SIG-M5 treated with dmso at 0.1 percent for 504 hours (cell line): ENCODE measurements around the gene SLC30A1.
"Not testable (repeated sequence)": the region's sequence is repeated elsewhere in the genome, so short reads cannot be mapped to it uniquely, and the experiment has no call there.

Experiments used
- DNase-seq: peaks from one replicate; lab custom pipeline; 2025; ENCODE audit not compliant: unreplicated experiment; lab: John Stamatoyannopoulos, UW

Gene SLC30A1

DNA sequence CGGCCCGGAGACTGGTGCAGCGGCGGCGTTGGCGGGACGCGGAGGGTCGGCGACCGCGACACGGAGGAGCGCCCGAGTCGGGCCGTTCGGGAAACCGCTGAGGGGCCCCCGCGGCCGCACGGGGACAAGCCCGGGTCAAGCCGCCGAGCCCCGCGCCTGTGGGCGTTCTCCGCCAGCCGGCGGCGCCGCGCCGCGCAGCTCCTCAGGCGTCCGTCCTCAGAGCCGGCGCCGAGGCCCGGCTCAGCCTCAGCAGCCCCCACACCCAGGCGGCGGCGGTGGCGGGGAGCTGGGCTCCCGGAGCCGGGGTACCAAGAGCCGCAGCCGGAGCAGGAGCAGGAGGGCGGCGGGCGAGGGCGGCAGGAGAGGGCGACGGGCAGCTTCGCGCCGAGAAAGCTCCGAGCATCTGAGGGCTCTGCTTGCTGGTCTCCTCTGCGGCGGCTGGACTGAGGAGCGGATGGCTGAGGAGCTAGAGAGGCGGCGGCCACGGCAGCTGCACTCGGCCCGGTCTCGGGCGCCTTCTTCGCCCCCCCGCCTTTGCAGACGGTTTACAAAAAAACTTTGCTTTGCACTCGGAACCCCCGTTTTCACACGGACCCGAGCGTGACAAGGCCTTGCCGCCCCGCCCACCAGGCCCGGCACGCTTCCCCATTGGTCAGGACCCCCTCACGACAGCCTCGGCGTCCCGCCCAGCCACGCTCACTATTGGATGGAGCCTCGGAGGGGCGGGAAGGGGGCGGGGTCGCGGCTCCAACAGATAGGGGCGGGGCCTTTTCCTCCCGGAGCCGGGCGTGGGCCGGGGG lies at the start of gene SLC30A1:
SLC30A1 (minus strand) TSS at position 522 of the 800 bp plus-strand sequence. CDS start 549 bp downstream, outside the sequence.
- DNase-seq = peak; percentile 98

DNA sequence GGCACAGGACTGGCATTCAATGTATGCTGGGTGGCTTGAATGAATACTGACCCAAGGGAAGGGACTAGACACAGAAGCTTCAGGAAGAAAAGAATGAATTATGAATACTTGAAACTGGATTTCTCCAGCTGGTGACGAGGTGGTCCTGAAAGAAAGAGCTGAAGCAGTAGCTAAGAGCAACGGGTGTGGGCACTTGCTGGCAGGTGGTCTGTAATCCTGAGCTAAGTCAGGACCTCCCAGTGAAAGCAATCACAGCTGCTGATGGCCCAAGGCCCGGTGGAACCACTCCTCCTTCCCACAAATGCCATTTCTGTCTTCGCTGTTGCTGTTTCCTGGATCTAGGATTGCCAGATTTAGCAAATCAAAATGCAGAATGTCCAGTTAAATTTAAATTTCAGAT lies 49.5 kb upstream of the SLC30A1 start:
- no peak for DNase-seq

GRCh38 chr1:211627259-211627658 lies 48.3 kb upstream of the SLC30A1 start:
- no peak for DNase-seq

- not testable (repeated sequence) for DNase-seq
These were observed 46.9 kb upstream of the SLC30A1 start for GRCh38 chr1:211625866-211626265.

- DNase-seq = peak; percentile 53
These were observed 46.1 kb upstream of the SLC30A1 start for GRCh38 chr1:211625040-211625439.

- no peak for DNase-seq
These were observed 44.6 kb upstream of the SLC30A1 start for GRCh38 chr1:211623515-211623914.

GRCh38 chr1:211621447-211622198 lies 42.7 kb upstream of the SLC30A1 start:
- no peak for DNase-seq

- no peak for DNase-seq
These were observed 41.1 kb upstream of the SLC30A1 start for GRCh38 chr1:211620097-211620496.

DNA sequence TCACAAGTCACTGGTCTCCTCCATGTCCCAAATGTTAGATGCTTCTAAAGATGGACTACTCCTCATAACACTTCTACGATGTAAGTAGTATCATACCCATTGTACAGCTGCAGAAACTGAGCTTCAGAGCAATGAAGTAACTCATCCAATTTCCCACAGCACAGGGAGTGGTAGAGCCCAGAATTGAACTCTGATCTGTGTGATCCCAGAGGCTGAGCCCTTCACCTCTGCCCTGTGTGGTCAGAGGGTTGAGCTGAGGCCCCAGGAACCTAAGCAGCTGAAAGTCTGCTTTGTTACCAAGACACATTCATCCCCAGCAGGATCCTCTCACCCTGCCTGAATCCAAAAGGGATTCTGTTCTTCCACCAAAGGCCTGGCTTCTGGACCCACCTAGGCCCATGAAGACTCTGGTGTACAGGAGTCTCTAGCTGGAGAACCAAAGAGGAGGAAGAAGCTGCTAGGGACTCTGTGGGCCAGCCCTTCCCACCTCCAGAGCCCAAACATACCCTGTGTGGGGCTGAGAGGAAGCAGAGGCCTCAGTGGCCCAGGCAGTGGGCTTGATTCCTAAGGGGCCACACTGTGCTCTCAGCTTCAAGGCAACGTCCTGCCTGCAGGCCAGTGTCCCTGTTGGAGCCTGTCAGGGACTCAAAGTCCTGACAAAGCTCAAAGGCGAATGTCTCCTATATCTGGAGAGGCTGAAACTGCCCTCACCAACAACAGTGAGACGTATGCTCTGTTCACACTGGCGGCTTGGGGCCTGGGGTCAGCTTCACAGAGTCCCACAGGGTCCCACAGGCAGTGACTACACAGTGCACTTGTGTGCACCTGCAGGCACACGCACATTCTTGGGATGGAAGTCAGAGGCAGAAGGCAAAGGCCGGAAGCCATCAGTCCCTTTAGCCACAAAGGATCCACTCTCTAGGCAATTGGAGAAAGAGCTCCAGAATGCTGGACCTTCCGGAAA lies 40.4 kb upstream of the SLC30A1 start:
- DNase-seq = no peak

DNA sequence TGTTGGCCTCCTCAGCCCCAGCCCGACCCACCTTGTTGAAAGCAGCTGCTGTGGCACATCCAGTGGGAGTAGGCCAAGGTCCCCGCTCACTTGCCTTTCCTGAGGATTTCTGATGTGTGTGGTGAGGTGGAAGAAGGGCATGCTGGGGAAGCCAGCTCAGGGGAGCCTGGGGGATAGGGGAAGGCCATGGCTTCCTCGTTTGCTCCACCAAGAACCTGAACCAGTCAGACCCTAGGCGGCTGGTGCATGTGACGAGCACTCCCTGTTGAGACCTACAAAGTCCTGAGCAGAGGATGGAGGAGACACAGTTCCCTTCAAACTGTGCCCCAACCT lies 38.0 kb upstream of the SLC30A1 start:
- DNase-seq = no peak

GRCh38 chr1:211616231-211616964 lies 37.4 kb upstream of the SLC30A1 start:
- no peak for DNase-seq

- no peak for DNase-seq
These were observed 35.7 kb upstream of the SLC30A1 start for GRCh38 chr1:211614615-211615014.

DNA sequence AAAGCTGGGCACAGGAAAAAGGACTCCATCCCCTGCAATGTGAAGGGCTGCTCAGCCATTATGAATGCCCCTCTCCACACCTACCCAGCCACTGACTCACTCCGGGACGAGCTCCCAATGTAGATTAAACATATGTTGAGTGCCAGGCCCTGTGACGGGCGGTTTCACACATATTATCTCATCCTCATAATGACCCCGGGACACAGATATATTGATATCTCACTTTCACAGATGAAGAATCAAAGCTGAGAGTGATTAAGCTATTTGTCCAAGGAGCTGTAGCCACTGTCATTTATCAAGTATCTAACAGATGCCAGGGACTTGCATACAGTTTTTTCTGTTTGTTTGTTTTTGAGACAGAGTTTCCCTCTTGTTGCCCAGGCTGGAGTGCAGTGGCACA lies 35.0 kb upstream of the SLC30A1 start:
- no peak for DNase-seq

GRCh38 chr1:211613108-211613947 lies 34.4 kb upstream of the SLC30A1 start:
- DNase-seq = peak; percentile 97

DNA sequence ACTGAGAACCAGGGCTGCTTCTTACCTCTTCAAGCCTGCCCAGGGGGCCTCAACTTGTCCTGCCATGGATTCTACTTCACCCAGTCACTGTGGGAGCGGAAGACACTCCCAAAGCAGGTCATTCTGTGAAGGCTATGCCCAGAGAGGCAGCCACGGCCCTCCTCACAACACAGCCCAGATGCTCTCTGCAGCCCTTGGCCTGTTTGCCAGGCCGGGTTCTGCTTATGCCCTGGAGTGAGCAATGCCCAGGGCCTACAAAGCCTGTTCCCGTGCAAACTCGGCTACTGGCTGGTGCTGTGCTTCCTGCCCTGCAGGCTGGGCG lies 33.8 kb upstream of the SLC30A1 start:
- no peak for DNase-seq

- no peak for DNase-seq
These were observed 32.9 kb upstream of the SLC30A1 start for GRCh38 chr1:211611818-211612217.

DNA sequence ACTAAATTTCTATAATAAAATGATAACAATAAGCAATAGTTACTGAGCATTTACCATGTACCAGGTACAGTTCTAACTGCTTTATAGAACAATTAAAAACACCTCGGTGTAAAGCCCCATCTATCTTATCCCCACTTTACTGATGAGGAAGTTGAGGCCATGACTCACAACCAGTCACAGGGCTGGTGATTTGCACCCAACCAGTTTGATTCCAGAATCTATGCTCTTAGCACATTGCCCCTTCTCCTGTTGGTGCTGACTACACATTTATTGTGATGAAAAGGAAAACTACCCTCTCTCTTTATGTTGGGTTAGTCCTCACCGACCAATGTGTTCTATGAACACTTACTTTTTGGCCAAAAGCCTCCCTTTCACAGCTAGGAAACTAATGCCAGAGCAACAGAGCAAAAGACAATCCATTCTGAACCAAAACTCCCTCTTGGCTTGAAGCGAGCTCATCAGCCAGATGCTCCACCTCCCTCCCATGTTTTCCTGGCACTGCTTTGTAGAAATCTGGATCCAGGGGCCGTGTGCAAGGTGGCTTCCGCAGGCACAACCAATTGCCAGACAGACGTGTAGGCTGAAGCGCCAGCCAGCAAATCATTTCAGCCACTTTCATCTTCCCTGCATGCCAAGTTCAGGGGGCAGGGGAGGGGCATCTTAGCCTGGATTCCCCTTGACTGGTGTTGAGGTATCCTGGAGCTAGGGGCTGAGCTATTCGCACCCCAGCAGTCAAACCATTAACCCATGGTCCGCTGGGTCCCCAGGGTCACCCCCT lies 32.0 kb upstream of the SLC30A1 start:
- DNase-seq = peak; percentile 45

- no peak for DNase-seq
These were observed 30.4 kb upstream of the SLC30A1 start for GRCh38 chr1:211609120-211610024.
